ENCODE results near the gene RGS6. TPM values are rescaled to one million over a fixed set of nuclear protein-coding genes. Genes with fewer than 3 reads are reported as not detected.

The RGS6 gene
- total RNA-seq, 2 donors from 2014 or later = 3.2 TPM; not detected in 1

- intact Hi-C loops (cut with DNase I) = no loop called here
- 93% methylated on average over 3 of the region's 3 CpGs for WGBS
- Histone ChIP-seq H3K27me3 (replicated peaks; ENCODE audit: insufficient read depth) (no peaks in the 10 kb centered on the region), H3K9me3 (no peaks in the 10 kb centered on the region), H3K4me1 (replicated peaks) (no peaks in the 10 kb centered on the region), H3K36me3 (no peaks in the 10 kb centered on the region), H3K27ac (no peak overlapping the region), H3K4me3 (no peak overlapping the region)
- TF ChIP-seq CTCF (IDR thresholded peaks at IDR 0.05) = no peak
- TF ChIP-seq POLR2AphosphoS5 (IDR thresholded peaks at IDR 0.05) = no peak
- DNase-seq (ENCODE audit: low spot score) = no peak
Measured at GRCh38 chr14:72538387-72538786, 606.2 kb downstream of the RGS6 start.

GRCh38 chr14:72539661-72540315 lies 607.6 kb downstream of the RGS6 start:
- Histone ChIP-seq H3K4me1 (replicated peaks) (no peaks in the 10 kb centered on the region), H3K4me3 (no peak overlapping the region), H3K9me3 (no peaks in the 10 kb centered on the region), H3K36me3 (no peaks in the 10 kb centered on the region), H3K27ac (no peak overlapping the region), H3K27me3 (replicated peaks; ENCODE audit: insufficient read depth) (no peaks in the 10 kb centered on the region)
- intact Hi-C loops (cut with DNase I) = no loop called here
- DNase-seq (ENCODE audit: low spot score) = no peak
- WGBS = 79% methylated on average over 14 of the region's 14 CpGs
- TF ChIP-seq POLR2AphosphoS5 (IDR thresholded peaks at IDR 0.05) (no peak), POLR2A (IDR thresholded peaks at IDR 0.05) (no peak), CTCF (IDR thresholded peaks at IDR 0.05) (no peak)

GRCh38 chr14:72540836-72541235 lies 608.6 kb downstream of the RGS6 start:
- Histone ChIP-seq H3K27ac (no peak overlapping the region), H3K4me1 (replicated peaks) (no peaks in the 10 kb centered on the region), H3K4me3 (no peak overlapping the region), H3K27me3 (replicated peaks; ENCODE audit: insufficient read depth) (no peaks in the 10 kb centered on the region), H3K9me3 (no peaks in the 10 kb centered on the region), H3K36me3 (no peaks in the 10 kb centered on the region)
- 94% methylated on average over 6 of the region's 6 CpGs for WGBS
- DNase-seq (ENCODE audit: low spot score) = no peak
- TF ChIP-seq POLR2AphosphoS5 (IDR thresholded peaks at IDR 0.05) = no peak
- TF ChIP-seq CTCF (IDR thresholded peaks at IDR 0.05) = no peak
- TF ChIP-seq POLR2A (IDR thresholded peaks at IDR 0.05) = no peak
- intact Hi-C loops (cut with DNase I) = no loop called here

- H3K4me3 ChIP-seq = no peak overlapping the region
- no peaks in the 10 kb centered on the region for H3K27me3 ChIP-seq (replicated peaks; ENCODE audit: insufficient read depth)
- no peak for DNase-seq (ENCODE audit: low spot score)
- H3K4me1 ChIP-seq (replicated peaks) = no peaks in the 10 kb centered on the region
- TF ChIP-seq POLR2AphosphoS5 (IDR thresholded peaks at IDR 0.05) (no peak), CTCF (IDR thresholded peaks at IDR 0.05) (no peak)
- intact Hi-C loops (cut with DNase I) = no loop called here
- H3K9me3 ChIP-seq = no peaks in the 10 kb centered on the region
- no peak overlapping the region for H3K27ac ChIP-seq
- no peaks in the 10 kb centered on the region for H3K36me3 ChIP-seq
- WGBS = 82% methylated on average over 8 of the region's 8 CpGs
Measured at GRCh38 chr14:72541546-72541945, 609.3 kb downstream of the RGS6 start.

- no peak for DNase-seq (ENCODE audit: low spot score)
- 75% methylated on average over 1 of the region's 1 CpG for WGBS
- Histone ChIP-seq H3K27me3 (replicated peaks; ENCODE audit: insufficient read depth) (no peaks in the 10 kb centered on the region), H3K36me3 (no peaks in the 10 kb centered on the region), H3K4me1 (replicated peaks) (no peaks in the 10 kb centered on the region), H3K9me3 (no peaks in the 10 kb centered on the region), H3K4me3 (no peak overlapping the region), H3K27ac (no peak overlapping the region)
- intact Hi-C loops (cut with DNase I) = no loop called here
- TF ChIP-seq CTCF (IDR thresholded peaks at IDR 0.05) (no peak), POLR2AphosphoS5 (IDR thresholded peaks at IDR 0.05) (no peak), POLR2A (IDR thresholded peaks at IDR 0.05) (no peak)
Measured at GRCh38 chr14:72543341-72543740, 611.1 kb downstream of the RGS6 start.
